Epithelial cell of umbilical artery (primary cell): ENCODE data around the gene ENDOG. TPM values are rescaled to one million over a fixed set of nuclear protein-coding genes. Genes with fewer than 3 reads are reported as not detected.

Experiments used
- total RNA-seq: library from RNA; depleted of rRNA; stranded (reverse); fragments of >200 nt; gene quantifications from 2 replicates; pipeline ENCODE4 v1.2.3, GENCODE V29; 2014

The ENDOG gene
- total RNA-seq: 25.2 and 37.7 TPM in 2 replicates

DNA sequence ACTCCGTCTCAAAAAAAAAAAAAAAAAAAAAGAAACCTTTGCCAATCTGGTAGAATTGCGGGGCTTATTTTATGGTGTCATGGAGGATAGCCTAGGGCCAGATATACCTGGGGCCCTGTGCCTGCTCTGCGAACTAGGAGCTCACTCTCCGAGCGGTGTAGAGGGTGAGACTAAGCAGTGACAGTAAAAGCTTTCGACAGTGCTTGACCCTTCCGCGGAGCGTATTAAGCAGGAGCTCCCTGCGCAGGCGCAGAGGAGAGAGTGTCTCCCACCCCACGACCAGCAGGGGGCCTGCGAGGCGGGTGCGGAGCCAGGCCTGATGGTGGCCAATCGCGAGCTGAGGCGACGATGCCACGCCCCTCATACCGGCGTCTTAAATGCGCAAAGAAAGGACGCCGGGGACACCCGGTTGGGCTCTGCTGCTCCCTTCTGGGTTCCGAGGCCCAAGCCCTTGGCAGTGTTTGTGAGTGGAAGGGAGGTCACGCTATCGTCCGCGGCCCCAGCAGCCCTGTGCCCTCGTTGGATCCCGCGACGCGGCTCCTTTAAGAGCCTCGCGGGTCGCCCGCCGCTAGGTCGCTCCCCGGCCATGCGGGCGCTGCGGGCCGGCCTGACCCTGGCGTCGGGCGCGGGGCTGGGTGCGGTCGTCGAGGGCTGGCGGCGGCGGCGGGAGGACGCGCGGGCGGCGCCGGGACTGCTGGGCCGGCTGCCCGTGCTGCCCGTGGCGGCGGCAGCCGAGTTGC lies at the start of gene ENDOG:
Gene ENDOG, plus strand, starts transcription at position 402 of the 740 bp plus-strand sequence. Its CDS starts 185 bp downstream, at position 587.

DNA sequence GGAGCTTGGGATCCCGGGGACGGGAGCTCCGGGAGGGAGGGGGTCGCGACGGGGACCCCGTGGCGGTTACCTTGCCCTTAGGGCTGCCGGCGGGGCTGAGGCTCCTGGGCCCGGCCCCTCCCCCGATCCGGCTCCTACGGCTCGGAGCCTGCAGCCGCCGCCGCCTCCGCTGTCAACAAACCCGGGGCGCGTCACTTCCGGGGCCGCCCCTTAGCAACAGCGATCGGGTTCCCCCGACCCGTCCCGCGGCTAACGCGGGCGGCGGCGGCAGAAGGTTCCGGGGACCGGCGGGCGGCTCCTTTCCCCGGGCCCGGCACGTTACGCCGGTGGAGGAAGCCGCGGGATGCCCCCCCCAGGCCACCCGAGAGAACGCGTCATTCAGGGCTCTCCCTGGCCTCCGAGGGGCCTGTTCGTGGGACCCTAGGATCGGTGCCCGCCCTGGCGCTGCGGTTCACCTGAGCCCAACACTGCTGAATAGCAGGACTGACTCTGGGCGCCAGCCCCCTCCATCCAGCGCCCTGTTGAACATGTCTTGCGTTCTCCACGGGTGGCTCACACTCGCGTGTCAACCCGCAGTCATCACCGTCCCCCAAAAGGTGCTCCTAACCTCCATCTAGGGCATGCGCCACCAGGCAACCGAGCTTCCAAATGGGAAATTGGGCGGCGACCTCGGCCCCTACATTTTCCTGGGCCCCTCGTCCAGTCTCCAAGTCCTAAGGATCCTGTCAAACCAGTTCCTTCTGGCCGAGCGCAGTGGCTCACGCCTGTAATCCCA lies 46.4 kb upstream of the ENDOG start, which contains the start of gene ZER1:
Gene ZER1, minus strand, starts transcription at position 183 of the 775 bp plus-strand sequence. CDS start 16,362 bp downstream, outside the sequence.

DNA sequence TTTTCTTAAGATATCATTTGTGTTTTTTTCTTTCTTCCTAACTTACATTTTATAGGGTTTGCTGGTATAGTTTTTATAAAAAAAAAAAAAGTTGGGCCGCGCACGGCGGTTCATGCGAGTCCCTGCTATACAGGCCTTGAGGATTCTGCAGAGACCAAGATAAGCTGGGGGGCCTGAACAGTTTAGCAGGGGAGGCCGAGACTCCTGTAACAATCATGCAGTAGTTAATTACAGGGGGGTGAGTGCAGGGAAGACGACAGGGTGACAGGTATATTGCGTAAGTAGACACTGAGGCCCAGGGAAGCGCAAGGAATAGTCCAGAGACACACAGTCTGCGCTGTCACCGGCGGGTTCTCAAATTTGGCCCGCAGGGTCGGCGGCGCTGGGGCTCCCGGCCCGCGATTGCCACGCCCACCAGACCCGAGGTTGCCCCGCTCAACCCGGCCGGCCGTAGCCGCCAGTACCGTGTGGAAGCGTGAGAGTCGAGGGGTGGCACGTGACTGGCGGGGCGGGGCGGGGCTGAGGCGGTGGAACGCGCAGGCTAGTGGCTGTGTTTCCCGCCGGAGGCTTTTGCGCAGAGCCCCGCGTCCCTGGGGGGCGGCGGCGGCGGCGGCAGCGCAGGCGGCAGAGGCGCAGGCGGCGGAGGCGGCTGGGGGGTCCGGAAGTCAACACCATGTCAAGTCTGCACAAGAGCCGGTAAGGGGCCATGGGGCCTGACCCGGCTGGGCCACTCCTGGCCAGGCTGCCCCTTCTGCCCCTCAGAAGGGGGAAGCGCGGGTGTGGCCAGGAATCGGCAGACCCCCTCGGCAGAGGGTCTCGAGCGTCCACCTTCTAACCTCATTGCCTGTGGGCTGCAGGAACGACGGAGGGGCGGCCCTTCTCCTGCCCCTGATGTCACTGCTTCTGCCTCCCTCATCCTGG lies 31.4 kb upstream of the ENDOG start, which contains the start of gene TBC1D13:
Gene TBC1D13, plus strand, starts transcription at position 573 of the 921 bp plus-strand sequence. Its CDS starts 101 bp downstream, at position 674.

DNA sequence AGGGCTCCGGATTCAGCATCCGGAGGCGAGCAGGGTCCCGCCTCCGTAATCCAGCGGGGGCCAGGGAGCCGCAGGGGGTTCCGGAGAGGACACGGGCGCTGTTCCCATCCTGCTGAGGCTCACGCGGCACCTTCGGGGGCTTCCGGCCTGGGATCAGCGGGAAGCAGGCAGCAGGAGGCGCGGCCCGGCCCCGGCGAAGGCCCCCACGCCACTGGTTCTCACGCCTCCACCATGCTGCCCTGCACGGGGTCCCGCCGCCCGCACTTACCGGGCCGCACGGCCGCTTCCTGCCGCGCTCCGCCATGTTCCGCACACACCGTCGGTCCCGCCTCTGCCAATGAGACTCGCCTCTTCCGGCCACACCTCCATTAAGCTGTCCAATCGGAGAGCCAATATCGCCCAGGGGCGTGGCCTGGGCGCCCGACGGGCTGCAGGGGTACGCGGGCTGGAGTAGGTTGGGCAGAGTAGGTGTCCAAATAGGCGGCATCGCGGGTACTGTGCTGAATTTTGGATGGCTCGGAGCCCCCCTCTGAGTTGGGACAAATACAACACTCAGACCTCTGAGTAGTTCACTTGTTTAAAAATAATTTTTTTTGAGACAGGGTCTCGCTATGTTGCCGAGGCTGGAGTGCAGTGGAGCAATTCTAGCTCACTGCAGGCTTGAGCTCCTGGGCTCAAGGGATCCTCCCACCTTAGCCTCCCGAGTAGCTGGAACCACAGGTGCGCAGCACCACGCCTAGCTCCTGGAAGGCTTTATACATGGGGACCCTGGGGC lies 11.4 kb downstream of the ENDOG start, which contains the start of gene SPOUT1:
Gene SPOUT1, minus strand, starts transcription at position 318 of the 775 bp plus-strand sequence. Its CDS starts 14 bp downstream, at position 304.

Other genes with a start within 250 kb of the ENDOG start
- 88.0 and 90.7 TPM in 2 replicates for gene DYNC2I2, start 161.7 kb upstream of the ENDOG start, total RNA-seq
- 594 and 880 TPM in 2 replicates for gene SET, start 129.3 kb upstream of the ENDOG start, total RNA-seq
- gene PKN3, start 116.0 kb upstream of the ENDOG start, total RNA-seq: 17.0 and 17.9 TPM in 2 replicates
- gene ZDHHC12, start 94.4 kb upstream of the ENDOG start, total RNA-seq: 25.1 and 40.0 TPM in 2 replicates
- 8.1 and 13.4 TPM in 2 replicates for gene ZER1, start 46.6 kb upstream of the ENDOG start, total RNA-seq
- gene TBC1D13, start 31.2 kb upstream of the ENDOG start, total RNA-seq: 8.8 and 12.9 TPM in 2 replicates
- 17.9 and 23.7 TPM in 2 replicates for gene SPOUT1, start 11.3 kb downstream of the ENDOG start, total RNA-seq
- 10.8 and 11.7 TPM in 2 replicates for gene KYAT1, start 63.5 kb downstream of the ENDOG start, total RNA-seq
- gene LRRC8A, start 63.6 kb downstream of the ENDOG start, total RNA-seq: 85.0 and 88.0 TPM in 2 replicates
- not detected in 2 replicates for gene PHYHD1, start 102.5 kb downstream of the ENDOG start, total RNA-seq
- 29.6 and 46.4 TPM in 2 replicates for gene DOLK, start 129.1 kb downstream of the ENDOG start, total RNA-seq
- gene NUP188, start 129.2 kb downstream of the ENDOG start, total RNA-seq: 32.5 and 35.7 TPM in 2 replicates
- 30.5 and 36.1 TPM in 2 replicates for gene SH3GLB2, start 209.8 kb downstream of the ENDOG start, total RNA-seq
- gene MIGA2, start 218.1 kb downstream of the ENDOG start, total RNA-seq: 17.9 and 19.5 TPM in 2 replicates